HL-60/S4 treated with phorbol 12-myristate 13-acetate at 8.2 ng/mL for 4 days and 3 days (cell line): ENCODE results near the gene NFIA.

Experiments
- in situ Hi-C: fragments of 300-500 bp; cut with MboI; formaldehyde crosslinking; loops from 2 replicates; pipeline ENCODE4 v1.15.0; 2022; ENCODE audit warnings: low sequenced_read_pairs

Gene NFIA

DNA sequence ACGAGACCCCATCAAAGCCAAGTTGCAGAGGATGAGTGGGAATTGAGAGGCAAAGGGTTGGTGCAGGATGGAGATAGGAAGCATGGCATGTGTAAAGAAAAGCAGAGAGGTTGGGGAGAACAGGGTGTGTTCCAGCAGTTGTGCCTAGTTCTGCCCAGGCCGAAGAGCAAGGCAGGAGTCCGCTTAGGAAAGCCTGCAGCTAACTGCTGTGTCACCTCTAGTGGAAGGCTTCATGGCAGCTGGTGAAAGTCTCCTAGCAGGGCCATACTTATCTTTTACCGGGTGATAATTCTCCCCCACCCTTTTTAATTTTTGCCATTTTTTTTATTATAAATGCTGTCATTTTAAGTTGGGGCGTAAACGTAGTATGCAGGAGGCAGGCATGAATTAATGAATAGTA is 93.6 kb downstream of the NFIA start:
- in situ Hi-C loops, result no loop called here

- in situ Hi-C loops, result no loop called here
Measured at GRCh38 chr1:61181067-61182038, 99.0 kb downstream of the NFIA start.

DNA sequence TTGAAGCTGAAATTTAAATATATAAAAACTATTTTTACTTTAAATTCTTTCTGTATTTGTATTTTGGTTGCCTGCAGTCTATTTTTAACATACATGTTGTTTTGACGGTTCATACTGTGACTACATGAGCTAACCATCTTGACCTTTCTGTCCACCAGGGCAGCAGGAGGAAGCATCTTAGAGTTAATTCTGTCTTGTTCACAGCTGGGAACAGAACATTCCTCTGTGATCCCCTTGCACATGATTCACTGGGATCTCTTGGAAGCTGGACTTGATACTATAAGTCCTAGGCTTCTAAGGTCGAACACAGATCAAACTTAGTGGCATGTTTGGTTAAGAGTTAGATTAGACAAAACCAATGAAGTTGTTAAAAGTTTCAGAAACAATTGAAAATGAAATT is 99.7 kb downstream of the NFIA start:
- in situ Hi-C loops, result no loop called here

DNA sequence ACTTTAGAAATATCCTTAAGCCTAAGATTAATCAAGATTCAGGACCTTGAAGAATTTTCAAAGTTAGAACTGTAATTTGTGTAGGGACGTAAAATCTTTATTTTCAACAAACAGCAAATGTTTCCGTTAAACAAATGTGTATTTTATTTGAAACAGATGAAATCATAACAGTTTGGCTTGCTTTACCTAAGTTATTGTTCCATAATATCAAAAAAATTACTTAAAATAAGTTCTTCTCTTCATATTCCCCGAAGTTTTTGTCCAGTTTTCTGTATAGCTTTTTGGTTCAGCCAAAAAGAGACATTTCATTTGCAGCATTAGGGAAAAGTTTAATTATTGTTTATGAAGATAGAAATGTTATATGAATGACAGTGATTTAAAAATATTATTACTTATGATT is 100.1 kb downstream of the NFIA start:
- in situ Hi-C loops, result no loop called here

- in situ Hi-C loops, result no loop called here
Measured at GRCh38 chr1:61183471-61184039, 101.2 kb downstream of the NFIA start.

DNA sequence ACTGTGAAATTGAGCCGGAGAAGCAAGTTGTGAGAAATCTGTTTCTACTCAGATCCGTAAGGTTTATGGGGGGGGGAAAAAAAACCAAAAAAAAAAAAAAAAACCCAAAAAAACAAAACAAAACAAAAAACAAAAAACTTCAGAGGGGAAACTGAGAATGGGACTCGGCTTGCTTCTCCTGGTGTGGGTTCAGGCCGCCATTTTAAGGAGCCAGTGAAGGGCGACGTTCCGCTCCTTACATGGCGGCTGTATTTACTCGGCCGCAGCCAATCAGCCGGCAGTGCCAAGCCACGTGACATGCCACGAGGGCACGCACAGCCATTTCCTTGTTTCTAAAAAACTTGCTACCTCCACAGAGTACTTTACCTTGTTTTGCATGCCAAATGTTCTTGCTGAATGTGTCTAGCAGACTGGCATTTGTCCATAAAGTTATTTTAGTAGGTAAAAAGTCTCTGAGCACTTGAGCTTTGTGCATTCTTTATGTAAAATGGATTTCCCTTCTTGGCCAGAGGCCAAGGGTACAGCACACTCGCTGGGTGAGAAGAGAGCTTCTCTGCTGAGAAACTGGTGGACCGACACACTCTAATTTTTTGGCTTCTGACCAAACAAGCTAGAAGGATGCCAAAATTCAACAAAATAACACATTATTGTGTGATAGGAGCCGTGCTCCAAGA is 101.8 kb downstream of the NFIA start:
- in situ Hi-C loops, result no loop called here

DNA sequence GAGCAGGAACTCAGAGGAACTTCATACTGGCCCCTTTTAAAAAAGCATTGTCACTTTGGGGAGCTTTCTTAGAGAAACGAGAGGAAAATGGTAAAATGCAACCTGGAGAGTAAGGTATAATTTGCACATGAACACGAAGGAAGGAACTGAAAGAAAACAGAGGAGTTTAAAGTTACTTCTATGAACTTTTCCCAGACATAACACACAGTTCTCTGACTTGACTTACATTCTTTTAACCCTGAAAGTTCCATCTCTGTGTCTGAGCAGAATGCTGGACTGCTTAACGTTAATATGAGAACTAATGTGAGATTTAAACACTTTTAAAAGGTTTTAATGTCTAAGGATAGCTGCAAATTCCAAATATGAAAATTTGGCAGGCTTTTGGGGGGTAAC is 102.3 kb downstream of the NFIA start:
- in situ Hi-C loops, result no loop called here

DNA sequence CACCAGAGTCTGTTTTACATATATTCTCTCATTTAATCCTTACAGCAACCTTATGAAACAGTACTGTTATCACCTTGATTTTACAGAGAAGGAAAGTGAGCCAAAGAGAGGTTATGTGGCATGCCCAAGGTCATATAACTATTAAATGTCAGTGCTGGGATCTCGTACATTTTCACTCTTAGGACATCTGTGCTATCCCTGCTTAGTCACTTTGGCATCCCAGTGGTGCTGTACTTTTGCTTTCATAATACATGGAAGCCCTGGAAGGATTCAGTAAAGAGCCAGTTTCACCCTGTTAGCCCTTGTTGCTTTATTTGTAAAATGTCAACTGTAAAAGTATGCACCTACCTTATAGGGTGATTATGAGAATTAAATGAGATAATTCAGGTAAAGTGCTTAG is 104.4 kb downstream of the NFIA start:
- in situ Hi-C loops, result no loop called here

- in situ Hi-C loops, result no loop called here
Measured at GRCh38 chr1:61187352-61188086, 105.2 kb downstream of the NFIA start.

- in situ Hi-C loops, result no loop called here
Measured at GRCh38 chr1:61190153-61190552, 107.8 kb downstream of the NFIA start.

- in situ Hi-C loops, result no loop called here
Measured at GRCh38 chr1:61190618-61191432, 108.5 kb downstream of the NFIA start.

GRCh38 chr1:61191433-61191720 is 109.0 kb downstream of the NFIA start:
- in situ Hi-C loops, result no loop called here

DNA sequence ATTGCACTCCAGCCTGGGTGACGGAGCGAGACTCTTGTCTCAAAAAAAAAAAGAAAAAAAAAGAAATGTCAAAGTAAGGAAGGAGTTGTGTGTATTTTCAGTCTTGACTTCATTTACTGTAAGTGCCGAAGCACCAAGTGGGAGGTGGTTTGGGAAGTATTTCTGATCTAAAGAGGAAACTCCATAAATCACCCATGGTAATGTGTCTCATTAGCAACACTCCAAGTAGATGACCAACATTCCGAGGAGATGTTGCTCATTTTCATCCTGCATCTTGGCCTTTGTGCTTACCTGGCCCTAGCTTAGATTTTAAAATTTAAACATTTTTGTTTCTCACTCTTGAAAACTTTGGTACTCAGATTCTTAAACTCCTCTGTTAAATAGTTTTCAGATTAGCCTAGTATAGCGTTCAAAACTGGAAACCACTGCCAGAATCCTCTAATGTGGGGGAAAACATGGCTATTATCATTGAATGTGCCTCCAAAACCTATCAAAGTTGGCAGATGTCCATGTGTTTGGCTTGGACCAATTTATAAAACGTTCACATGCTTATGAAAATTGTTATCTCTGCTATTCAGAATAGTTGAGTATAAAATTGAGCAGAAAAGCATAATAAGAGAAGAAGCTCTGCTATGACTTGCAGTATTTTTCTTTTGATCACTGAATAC is 110.4 kb downstream of the NFIA start:
- in situ Hi-C loops, result no loop called here

DNA sequence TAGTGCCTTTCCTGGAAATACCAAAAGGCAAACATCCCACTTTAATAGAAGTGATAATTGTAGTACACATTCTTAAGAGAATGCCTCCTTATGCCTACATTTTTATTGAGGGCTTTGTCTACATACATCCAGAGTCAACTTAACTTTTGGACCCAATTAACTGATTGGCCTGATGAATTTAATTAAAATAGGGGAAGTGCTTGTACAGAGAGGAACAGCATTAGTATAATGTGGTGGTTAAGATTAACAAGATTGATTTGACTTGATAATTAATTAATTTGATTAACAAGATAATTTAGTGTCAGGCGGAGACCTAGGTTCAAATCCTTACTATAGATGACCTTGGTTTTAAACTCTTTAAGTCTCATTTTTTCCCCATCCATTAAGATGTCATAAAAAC is 111.4 kb downstream of the NFIA start:
- in situ Hi-C loops, result no loop called here

- in situ Hi-C loops, result no loop called here
Measured at GRCh38 chr1:61198554-61198953, 116.2 kb downstream of the NFIA start.

- in situ Hi-C loops, result no loop called here
Measured at GRCh38 chr1:61201035-61201434, 118.7 kb downstream of the NFIA start.

DNA sequence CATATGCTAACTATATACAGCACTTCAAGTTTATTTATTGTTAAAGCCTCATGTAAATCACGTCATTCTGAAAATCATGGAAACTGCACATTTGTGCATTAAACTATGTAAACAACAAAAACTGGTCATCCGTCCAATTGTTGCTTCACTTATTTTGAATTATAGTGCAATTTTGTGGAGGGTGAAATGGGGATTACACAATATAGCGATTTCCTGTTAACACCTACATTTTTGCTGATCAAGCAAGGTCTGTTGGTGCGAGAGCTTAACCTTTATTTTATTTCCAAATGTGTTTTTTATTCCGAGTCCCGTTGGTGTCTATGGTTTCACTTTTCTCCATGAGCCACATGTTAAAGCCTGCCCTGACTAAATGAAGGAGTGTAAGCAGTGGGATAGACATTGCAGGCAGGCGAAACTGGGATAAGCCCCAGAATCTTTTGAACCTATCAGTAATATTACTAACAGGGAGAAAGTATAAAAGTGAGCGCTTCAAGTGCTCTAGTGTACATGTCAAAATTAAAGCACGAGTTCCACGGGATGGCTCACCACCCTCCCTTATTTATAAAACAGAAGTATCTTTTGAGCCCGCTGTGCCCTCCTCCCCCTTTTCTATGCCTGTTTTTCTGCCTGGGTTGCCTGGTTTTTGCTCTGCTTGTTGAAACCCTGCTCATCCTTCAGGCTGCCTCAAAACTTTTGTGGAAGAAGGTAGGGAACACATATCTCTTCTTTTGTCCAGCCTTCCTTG is 120.7 kb downstream of the NFIA start:
- in situ Hi-C loops, result no loop called here

DNA sequence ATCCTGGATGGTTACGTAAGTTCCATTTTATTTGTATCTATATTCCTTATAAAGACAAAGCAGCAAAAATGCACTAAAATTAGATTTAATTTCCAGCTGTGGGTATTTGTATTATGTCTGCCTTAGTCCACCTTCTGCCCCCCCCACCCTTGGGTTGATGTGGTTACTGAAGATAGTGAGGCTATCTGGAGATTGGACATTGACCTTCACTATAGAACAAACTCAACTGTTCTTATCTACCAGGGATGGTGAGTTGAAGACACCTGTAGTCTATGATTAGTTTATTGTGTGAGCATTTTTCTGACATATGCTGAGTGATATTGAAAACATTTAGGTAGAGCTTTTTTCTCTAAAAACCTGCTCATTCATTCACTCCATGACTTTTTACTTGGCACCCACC is 122.2 kb downstream of the NFIA start:
- in situ Hi-C loops, result no loop called here

DNA sequence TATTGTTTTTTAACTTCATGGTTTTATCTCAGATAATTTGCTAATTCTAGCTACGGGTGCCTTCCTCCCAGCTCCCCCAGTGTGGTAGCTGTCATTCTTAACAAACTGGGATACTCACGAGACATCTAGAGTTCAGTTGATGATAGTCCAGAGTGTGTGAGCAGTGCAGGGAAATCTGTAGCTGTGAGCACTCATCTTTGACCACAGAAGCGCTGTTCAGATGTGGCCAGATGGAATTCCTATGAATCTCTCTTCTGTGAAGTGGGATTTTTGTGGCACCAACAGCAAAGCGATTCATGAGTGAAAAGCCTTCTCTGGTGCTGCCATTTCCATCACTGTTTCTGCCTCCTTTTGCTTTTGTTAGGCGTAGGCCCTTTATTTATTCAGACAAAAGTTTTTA is 125.1 kb downstream of the NFIA start:
- in situ Hi-C loops, result no loop called here
